Measurements from ENCODE around the gene MBD4.
"Not testable (repeated sequence)": the region's sequence is repeated elsewhere in the genome, so short reads cannot be mapped to it uniquely, and the experiment has no call there.

MBD4 gene

DNA sequence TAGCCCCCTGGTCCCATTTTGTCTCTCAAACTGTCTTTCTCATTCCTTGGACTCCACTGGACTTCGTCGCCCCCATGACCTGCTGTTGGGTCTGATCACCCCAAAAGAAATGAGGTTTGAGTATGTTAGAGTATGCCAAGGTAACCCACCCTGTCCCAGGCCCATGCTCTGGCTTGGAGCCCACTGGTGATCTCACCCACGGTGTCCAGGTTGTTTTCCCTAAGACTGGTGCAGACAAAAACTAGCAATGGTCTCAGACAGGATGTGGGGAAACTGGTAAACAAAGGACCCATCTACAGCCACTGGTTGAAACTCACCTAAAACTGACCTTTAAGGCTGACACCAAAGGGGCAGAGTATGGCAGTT, 50.2 kb downstream of the MBD4 start:
- no peaks in the 10 kb centered on the region for H3K27me3 ChIP-seq (ENCODE audit: insufficient read depth, low read length)
- peak overlapping the region; percentile 72 for H3K27ac ChIP-seq (ENCODE audit: low read depth, low read length)
- H3K4me1 ChIP-seq (ENCODE audit: insufficient read depth, low read length) = peaks cover 19% of the 10 kb centered on the region
- peaks cover 54% of the 10 kb centered on the region for H3K36me3 ChIP-seq (ENCODE audit: insufficient read depth, low read length)
- 94% methylated on average over 3 of the region's 3 CpGs for WGBS
- H3K4me3 ChIP-seq (ENCODE audit: low read length) = no peak overlapping the region
- H3K9me3 ChIP-seq (ENCODE audit: insufficient read depth, low read depth, low read length) = no peaks in the 10 kb centered on the region
- H3K9ac ChIP-seq (ENCODE audit: low read depth, low read length) = peak overlapping the region; percentile 33; the same call in 1 of the 2 replicates

- H3K4me3 ChIP-seq (ENCODE audit: low read length); H3K27me3 ChIP-seq (ENCODE audit: insufficient read depth, low read length); H3K9me3 ChIP-seq (ENCODE audit: insufficient read depth, low read depth, low read length): not testable (repeated sequence)
- peaks cover 54% of the 10 kb centered on the region for H3K36me3 ChIP-seq (ENCODE audit: insufficient read depth, low read length)
- peaks cover 19% of the 10 kb centered on the region for H3K4me1 ChIP-seq (ENCODE audit: insufficient read depth, low read length)
- WGBS = 49% methylated on average over 7 of the region's 8 CpGs
- peak overlapping the region; percentile 72 for H3K27ac ChIP-seq (ENCODE audit: low read depth, low read length)
- peak overlapping the region; percentile 46; the same call in 1 of the 2 replicates for H3K9ac ChIP-seq (ENCODE audit: low read depth, low read length)
Observed at GRCh38 chr3:129388791-129389571, 50.8 kb downstream of the MBD4 start.

- H3K27ac ChIP-seq (ENCODE audit: low read depth, low read length) = no peak overlapping the region
- H3K36me3 ChIP-seq (ENCODE audit: insufficient read depth, low read length) = peaks cover 45% of the 10 kb centered on the region
- 92% methylated on average over 5 of the region's 5 CpGs for WGBS
- H3K9ac ChIP-seq (ENCODE audit: low read depth, low read length) = no peak overlapping the region
- H3K4me1 ChIP-seq (ENCODE audit: insufficient read depth, low read length) = peaks cover 19% of the 10 kb centered on the region
- no peaks in the 10 kb centered on the region for H3K9me3 ChIP-seq (ENCODE audit: insufficient read depth, low read depth, low read length)
- no peak overlapping the region for H3K4me3 ChIP-seq (ENCODE audit: low read length)
- no peaks in the 10 kb centered on the region for H3K27me3 ChIP-seq (ENCODE audit: insufficient read depth, low read length)
Observed at GRCh38 chr3:129387487-129387886, 52.3 kb downstream of the MBD4 start.

DNA sequence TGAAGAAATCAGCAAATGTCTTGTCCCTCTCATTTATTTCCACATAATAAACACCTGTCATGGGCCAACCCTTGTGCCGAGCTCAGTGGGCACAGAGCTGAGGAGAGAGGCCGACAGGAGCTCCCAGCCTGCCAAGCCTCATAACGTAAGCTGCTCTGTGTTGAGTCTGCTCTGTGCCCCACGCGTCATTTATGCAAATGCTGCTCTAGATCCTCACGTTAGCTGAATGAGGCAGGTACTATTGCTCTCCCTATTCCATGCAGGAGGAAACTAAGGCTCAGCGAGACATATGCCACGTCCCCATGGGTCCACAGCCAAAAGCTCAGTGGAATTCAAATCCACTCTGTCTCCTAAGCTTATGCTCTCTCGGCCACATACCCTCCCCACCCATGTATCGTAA, 52.8 kb downstream of the MBD4 start:
- Histone ChIP-seq H3K4me3 (ENCODE audit: low read length) (no peak overlapping the region), H3K9me3 (ENCODE audit: insufficient read depth, low read depth, low read length) (no peaks in the 10 kb centered on the region), H3K9ac (ENCODE audit: low read depth, low read length) (no peak overlapping the region), H3K27me3 (ENCODE audit: insufficient read depth, low read length) (no peaks in the 10 kb centered on the region), H3K27ac (ENCODE audit: low read depth, low read length) (no peak overlapping the region), H3K36me3 (ENCODE audit: insufficient read depth, low read length) (peaks cover 40% of the 10 kb centered on the region), H3K4me1 (ENCODE audit: insufficient read depth, low read length) (peaks cover 19% of the 10 kb centered on the region)
- 93% methylated on average over 10 of the region's 10 CpGs for WGBS

DNA sequence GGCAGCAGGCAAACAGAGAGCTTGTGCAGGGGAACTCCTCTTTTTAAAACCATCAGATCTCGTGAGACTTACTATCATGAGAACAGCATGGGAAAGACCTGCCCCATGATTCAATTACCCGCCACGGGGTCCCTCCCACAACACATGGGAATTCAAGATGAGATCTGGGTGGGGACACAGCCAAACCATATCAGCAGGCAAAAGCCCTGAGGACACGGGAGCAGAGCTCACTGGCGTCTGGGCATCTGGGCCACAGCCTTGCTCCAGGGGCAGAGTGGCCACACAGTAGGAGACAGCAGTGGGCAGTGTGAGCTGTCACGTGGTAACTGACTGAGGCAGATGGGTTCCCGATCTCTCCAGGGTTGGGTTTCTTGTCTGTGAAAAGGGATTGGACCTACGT, 54.2 kb downstream of the MBD4 start:
- H3K27ac ChIP-seq (ENCODE audit: low read depth, low read length); H3K4me3 ChIP-seq (ENCODE audit: low read length); H3K27me3 ChIP-seq (ENCODE audit: insufficient read depth, low read length); H3K9me3 ChIP-seq (ENCODE audit: insufficient read depth, low read depth, low read length); H3K9ac ChIP-seq (ENCODE audit: low read depth, low read length): not testable (repeated sequence)
- peaks cover 19% of the 10 kb centered on the region for H3K4me1 ChIP-seq (ENCODE audit: insufficient read depth, low read length)
- peaks cover 26% of the 10 kb centered on the region for H3K36me3 ChIP-seq (ENCODE audit: insufficient read depth, low read length)
- 86% methylated on average over 8 of the region's 8 CpGs for WGBS

DNA sequence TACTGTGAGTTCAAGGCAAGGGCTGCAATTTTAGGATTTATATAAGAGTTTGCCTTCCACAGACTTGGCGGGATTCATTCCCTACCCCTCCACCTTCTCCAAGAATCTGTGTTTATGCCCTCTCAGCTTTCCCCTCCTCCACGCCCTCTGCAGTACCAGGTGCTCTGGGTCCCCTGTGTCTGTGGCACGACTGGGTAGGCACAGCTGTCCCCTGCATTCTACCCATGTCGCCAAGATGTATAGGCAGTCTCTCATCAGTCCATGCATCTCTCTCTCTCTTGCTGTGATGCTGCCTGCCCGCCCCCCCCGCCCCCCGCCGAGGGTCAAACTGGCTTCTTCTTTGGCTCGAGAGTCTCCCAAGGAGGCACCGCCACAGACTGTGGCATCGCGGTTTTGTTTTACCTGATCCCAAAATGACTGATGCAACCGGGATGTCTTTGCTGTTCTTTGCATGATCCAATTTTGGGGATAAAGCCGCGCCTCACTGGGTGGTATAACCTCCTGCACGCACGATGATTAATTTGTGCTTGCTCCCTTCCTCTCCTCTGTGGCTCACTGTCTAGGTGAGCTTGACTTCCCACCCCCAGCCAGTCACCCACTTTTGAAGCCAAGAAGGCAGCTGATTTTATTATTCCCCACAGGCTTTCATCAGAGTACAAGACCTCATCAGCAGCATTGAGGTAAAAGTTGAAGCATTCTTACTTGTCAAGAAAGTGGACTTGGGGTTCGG, 55.0 kb downstream of the MBD4 start:
- Histone ChIP-seq H3K36me3 (ENCODE audit: insufficient read depth, low read length) (peaks cover 20% of the 10 kb centered on the region), H3K27me3 (ENCODE audit: insufficient read depth, low read length) (no peaks in the 10 kb centered on the region)
- WGBS = 82% methylated on average over 18 of the region's 18 CpGs

GRCh38 chr3:129384103-129384502, 55.6 kb downstream of the MBD4 start:
- H3K27me3 ChIP-seq (ENCODE audit: insufficient read depth, low read length); H3K9me3 ChIP-seq (ENCODE audit: insufficient read depth, low read depth, low read length); H3K27ac ChIP-seq (ENCODE audit: low read depth, low read length); H3K9ac ChIP-seq (ENCODE audit: low read depth, low read length); H3K4me3 ChIP-seq (ENCODE audit: low read length): not testable (repeated sequence)
- Histone ChIP-seq H3K4me1 (ENCODE audit: insufficient read depth, low read length) (peaks cover 14% of the 10 kb centered on the region), H3K36me3 (ENCODE audit: insufficient read depth, low read length) (peaks cover 13% of the 10 kb centered on the region)
- WGBS = 71% methylated on average over 5 of the region's 5 CpGs

More for the DNA sequence above, 55.0 kb downstream of the MBD4 start:
- Histone ChIP-seq H3K4me1 (ENCODE audit: insufficient read depth, low read length) (peaks cover 19% of the 10 kb centered on the region), H3K27ac (ENCODE audit: low read depth, low read length) (no peak overlapping the region), H3K9me3 (ENCODE audit: insufficient read depth, low read depth, low read length) (no peaks in the 10 kb centered on the region), H3K4me3 (ENCODE audit: low read length) (no peak overlapping the region), H3K9ac (ENCODE audit: low read depth, low read length) (no peak overlapping the region)

- H3K4me1 ChIP-seq (ENCODE audit: insufficient read depth, low read length) = peaks cover 10% of the 10 kb centered on the region
- no peak overlapping the region for H3K4me3 ChIP-seq (ENCODE audit: low read length)
- no peak overlapping the region for H3K9ac ChIP-seq (ENCODE audit: low read depth, low read length)
- 55% methylated on average over 6 of the region's 6 CpGs for WGBS
- peaks cover 13% of the 10 kb centered on the region for H3K36me3 ChIP-seq (ENCODE audit: insufficient read depth, low read length)
- no peaks in the 10 kb centered on the region for H3K27me3 ChIP-seq (ENCODE audit: insufficient read depth, low read length)
- H3K27ac ChIP-seq (ENCODE audit: low read depth, low read length) = no peak overlapping the region
- 0 out of 2 replicates have a peak, but pooled peaks cover 6% of the 10 kb centered on the region for H3K9me3 ChIP-seq (ENCODE audit: insufficient read depth, low read depth, low read length)
Observed at GRCh38 chr3:129383292-129383860, 56.4 kb downstream of the MBD4 start.

- WGBS = 92% methylated on average over 2 of the region's 2 CpGs
Observed at GRCh38 chr3:129382366-129382765, 57.4 kb downstream of the MBD4 start.

More at GRCh38 chr3:129382366-129382765, 57.4 kb downstream of the MBD4 start:
- Histone ChIP-seq H3K36me3 (ENCODE audit: insufficient read depth, low read length) (peaks cover 5% of the 10 kb centered on the region), H3K27ac (ENCODE audit: low read depth, low read length) (no peak overlapping the region), H3K9me3 (ENCODE audit: insufficient read depth, low read depth, low read length) (peaks cover 16% of the 10 kb centered on the region), H3K27me3 (ENCODE audit: insufficient read depth, low read length) (no peaks in the 10 kb centered on the region), H3K4me3 (ENCODE audit: low read length) (no peak overlapping the region), H3K9ac (ENCODE audit: low read depth, low read length) (no peak overlapping the region), H3K4me1 (ENCODE audit: insufficient read depth, low read length) (no peaks in the 10 kb centered on the region)

Measured in HUES64 (cell line).